HepG2 (cell line): ENCODE measurements around the gene LINGO1. TPM values are rescaled to one million over a fixed set of nuclear protein-coding genes. Genes with fewer than 3 reads are reported as not detected.

ENCODE experiments used
- ATAC-seq: fragments of 200-7000 bp; cut with Tn5 transposase; 3 replicates; pipeline ENCODE4 v1.9.1; 2020; ENCODE audit warnings: mild to moderate bottlenecking, moderate library complexity
- BruUV-seq: library from RNA; stranded (reverse); fragments of 400-500 nt; replicated peaks from 2 replicates; lab custom pipeline; 2021; lab: Mats Ljungman, UMichigan
- CTCF ChIA-PET: fragments of 300-600 bp; formaldehyde crosslinking; extraction: SDS; loops from one replicate; lab custom pipeline; 2021; ENCODE audit warnings: low total read pairs, inconsistent platforms, low intra/inter-chr PET ratio; lab: Yijun Ruan, JAX
- POLR2A ChIA-PET: fragments of 350-600 bp; sonication (Branson Sonifier 250); formaldehyde crosslinking; loops from one replicate; lab custom pipeline; 2020; ENCODE audit warnings: antibody characterized with exemption, inconsistent platforms; lab: Yijun Ruan, JAX
- DNase-seq: peaks from one replicate; pipeline ENCODE4 v3.0.0-alpha.2; 2015; ENCODE audit warnings: low spot score
- FAIRE-seq: peaks from 3 replicates; lab custom pipeline; 2011; peaks lifted over from hg19 to GRCh38; lab: Jason Lieb, UNC
- H2AFZ ChIP-seq: one replicate; pipeline ENCODE4 v1.6.1; 2011; ENCODE audit warnings: low read length, inconsistent platforms
- H3K27ac ChIP-seq: fragments of 300-600 bp; 3 replicates; pipeline ENCODE4 v1.8.0; 2011; ENCODE audit warnings: mixed run types, mild to moderate bottlenecking, mixed read lengths, low read length, inconsistent platforms; ENCODE audit not compliant: insufficient read depth; ENCODE audit errors: extremely low read length
- H3K27me3 ChIP-seq, 2 experiments: fragments of 200-600 bp in 1 of 2; 2 replicates in 1 of 2; 3 replicates in 1 of 2; pipeline versions ENCODE4 v1.6.0 to v1.8.0; 2011; ENCODE audit warnings: low read length in 2 of 2, mild to moderate bottlenecking in 2 of 2, moderate library complexity in 2 of 2, inconsistent platforms in 1 of 2; ENCODE audit not compliant: insufficient read depth in 2 of 2, control insufficient read depth in 1 of 2
- H3K36me3 ChIP-seq, 2 experiments: fragments of 200-600 bp in 1 of 2; replicated peaks in 1 of 2; 2 replicates in 1 of 2; 3 replicates in 1 of 2; pipeline versions ENCODE4 v1.5.1 to v1.8.0; 2011; ENCODE audit warnings: low read length in 2 of 2, inconsistent platforms in 1 of 2; ENCODE audit not compliant: insufficient read depth in 2 of 2, control insufficient read depth in 1 of 2
- H3K4me1 ChIP-seq: 2 replicates; pipeline ENCODE4 v1.5.1; 2012; ENCODE audit warnings: low read length, inconsistent platforms; ENCODE audit not compliant: insufficient read depth
- H3K4me2 ChIP-seq: 2 replicates; pipeline ENCODE4 v1.6.0; 2011; ENCODE audit warnings: low read depth, low read length, inconsistent platforms
- H3K4me3 ChIP-seq, 3 experiments: fragments of 200-600 bp in 1 of 3; sonication (generic), shearing (Covaris generic) in 1 of 3; replicated peaks in 1 of 3; 2 replicates each; pipeline ENCODE4 v1.5.1; 2011 to 2016; ENCODE audit warnings: low read length in 3 of 3, inconsistent platforms in 2 of 3, low read depth in 2 of 3, mild to moderate bottlenecking in 2 of 3, control low read depth in 1 of 3, mixed read lengths in 1 of 3; ENCODE audit not compliant: insufficient read depth in 1 of 3
- H3K79me2 ChIP-seq: one replicate; pipeline ENCODE4 v1.6.1; 2011; ENCODE audit warnings: low read length, inconsistent platforms; ENCODE audit not compliant: insufficient read depth
- H3K9ac ChIP-seq: 2 replicates; pipeline ENCODE4 v1.6.0; 2011; ENCODE audit warnings: mild to moderate bottlenecking, low read depth, low read length, inconsistent platforms; ENCODE audit not compliant: insufficient read depth
- H3K9me3 ChIP-seq: 2 replicates; pipeline ENCODE4 v1.5.1; 2012; ENCODE audit warnings: mild to moderate bottlenecking, low read length
- H4K20me1 ChIP-seq: 2 replicates; pipeline ENCODE4 v1.6.0; 2011; ENCODE audit warnings: inconsistent platforms, mild to moderate bottlenecking, low read length, moderate library complexity; ENCODE audit not compliant: insufficient read depth
- CHD4 ChIP-seq: fragments of 200-600 bp; sonication (generic); IDR thresholded peaks from 2 replicates; pipeline ENCODE4 v1.7.0; 2017; ENCODE audit warnings: mild to moderate bottlenecking, low read length, borderline replicate concordance
- FOXK2 ChIP-seq: fragments of 450-650 bp; IDR thresholded peaks from 2 replicates; pipeline ENCODE4 v1.6.1; 2016
- ZNF629 ChIP-seq: sonication (generic); formaldehyde crosslinking; conservative IDR thresholded peaks from 2 replicates; pipeline ENCODE4 v1.5.0; 2020; ENCODE audit warnings: missing genetic modification reagents
- ZNF749 ChIP-seq: sonication (generic); formaldehyde crosslinking; IDR thresholded peaks from 2 replicates; pipeline ENCODE4 v1.8.0; 2022; ENCODE audit warnings: mild to moderate bottlenecking, missing genetic modification reagents, moderate library complexity, borderline replicate concordance
- WGBS: methylation state at CpG from one replicate; pipeline ENCODE4 v1.1.6; 2017; ENCODE audit warnings: low lambda C conversion rate; 5-methylcytosine and 5-hydroxymethylcytosine counted together
- in situ Hi-C: cut with HindIII; loops from 2 replicates; pipeline ENCODE4 v1.10.0; 2017; ENCODE audit warnings: low pct_unique_long_range_greater_than_20kb; ENCODE audit not compliant: extremely low pct_ligation_motif_present
- intact Hi-C: fragments of 100-400 bp; cut with micrococcal nuclease; formaldehyde crosslinking; loops from one replicate; pipeline ENCODE4 v1.10.0; 2022; ENCODE audit not compliant: unreplicated experiment
- polyA plus RNA-seq, 8 experiments: library from polyadenylated mRNA; depleted of rRNA in 3 of 8; stranded (reverse) in 7 of 8; unstranded in 1 of 8; fragments of >200 nt; fragmentation: Illumina TruSeq in 4 of 8; extraction: Trizol in 4 of 8; gene quantifications; 2 replicates each; pipeline versions ENCODE4 v1.2.1 to v1.2.3, GENCODE V29; 2011 to 2016; ENCODE audit warnings: low read depth in 4 of 8, missing spikeins in 1 of 8, mixed read lengths in 1 of 8; ENCODE audit not compliant: insufficient read depth in 1 of 8
- total RNA-seq, 5 experiments: library from RNA; depleted of rRNA; stranded (reverse); fragments of >200 nt; fragmentation: Illumina TruSeq; extraction: Trizol; gene quantifications; 2 replicates each; pipeline ENCODE4 v1.2.3, GENCODE V29; 2016; ENCODE audit warnings: low read depth in 1 of 5

LINGO1 gene
- total and polyA plus RNA-seq, 2 of the 13 experiments (the other 11 are each of a cell fraction or from before 2014, with no cell fraction given) = 0.07 TPM; not detected in 1

- WGBS = 28% methylated on average over 3 of the region's 3 CpGs
- Histone ChIP-seq H3K9me3 (no peaks in the 10 kb centered on the region), H3K4me1 (peaks cover 30% of the 10 kb centered on the region), H4K20me1 (no peaks in the 10 kb centered on the region), H3K4me3 (no peak overlapping the region), H3K27ac (no peak overlapping the region), H2AFZ (no peak overlapping the region), H3K27me3 (peaks cover 6 to 12% of the 10 kb centered on the region in 2 experiments; a peak in 4 of 5 replicates), H3K36me3 (no peaks in the 10 kb centered on the region)
- ChIA-PET CTCF (no interaction called here), POLR2A (no interaction called here)
- intact Hi-C loops (no loop called here), in situ Hi-C loops (loop anchor here (25.0 kb wide), 1 partner anchor 186 kb away; no protein-coding TSS in a partner anchor)
- FAIRE-seq = no peak
- no TSS peak for BruUV-seq
- TF ChIP-seq CHD4 (0 out of 2 replicates have a peak, but pooled peaks have one; percentile 11), FOXK2 (no peak)
- TF ChIP-seq, all 625 proteins: peak for 1
- no peak for ATAC-seq
- H3K9ac ChIP-seq = no peak overlapping the region
- no peak for DNase-seq
- H3K79me2 ChIP-seq = no peaks in the 10 kb centered on the region
- H3K4me2 ChIP-seq = no peak overlapping the region
These were observed 6.7 kb downstream of the LINGO1 start for GRCh38 chr15:77626002-77626401.

GRCh38 chr15:77625376-77625775 lies 7.3 kb downstream of the LINGO1 start:
- 0% methylated on average over 1 of the region's 3 CpGs for WGBS
- no peak overlapping the region for H3K27ac ChIP-seq
- H2AFZ ChIP-seq = no peak overlapping the region
- CTCF ChIA-PET = no interaction called here
- H3K36me3 ChIP-seq = no peaks in the 10 kb centered on the region
- DNase-seq = no peak
- intact Hi-C loops (no loop called here), in situ Hi-C loops (loop anchor here (25.0 kb wide), 1 partner anchor 187 kb away; no protein-coding TSS in a partner anchor)
- no peak overlapping the region for H3K4me3 ChIP-seq
- BruUV-seq = no TSS peak
- H4K20me1 ChIP-seq = no peaks in the 10 kb centered on the region
- peaks cover 30% of the 10 kb centered on the region for H3K4me1 ChIP-seq
- POLR2A ChIA-PET = no interaction called here
- no peak for FAIRE-seq
- ATAC-seq = no peak
- H3K79me2 ChIP-seq = no peaks in the 10 kb centered on the region
- H3K9me3 ChIP-seq = no peaks in the 10 kb centered on the region
- no peak overlapping the region for H3K9ac ChIP-seq
- no peak overlapping the region for H3K4me2 ChIP-seq
- peaks cover 5 to 6% of the 10 kb centered on the region in 2 experiments; a peak in 4 of 5 replicates for H3K27me3 ChIP-seq
- peak; percentile 31; the same call in 1 of the 2 replicates for TF ChIP-seq ZNF629
- no peak for TF ChIP-seq ZNF749 (CRISPR knock-in tag)
